Measurements from ENCODE around the gene CDK16.

GRCh38 chrX:47239898-47240545 lies 21.5 kb downstream of the CDK16 start:
- no peak for TF ChIP-seq POLR2A (IDR thresholded peaks at IDR 0.05)
- TF ChIP-seq CTCF (IDR thresholded peaks at IDR 0.05): no peak
